HCT116 (cell line): ENCODE measurements around the gene TAGLN3. TPM values are rescaled to one million over a fixed set of nuclear protein-coding genes. Genes with fewer than 3 reads are reported as not detected.

Experiments
- ATF3 ChIP-seq: IDR thresholded peaks from 2 replicates; pipeline ENCODE4 v1.6.1; 2012
- CBX3 ChIP-seq: IDR thresholded peaks from 2 replicates; pipeline ENCODE4 v1.6.1; 2012; ENCODE audit warnings: low read depth
- EGR1 ChIP-seq: IDR thresholded peaks from 2 replicates; pipeline ENCODE4 v1.6.1; 2012; ENCODE audit warnings: low read depth
- FOSL1 ChIP-seq: IDR thresholded peaks from 2 replicates; pipeline ENCODE4 v1.6.1; 2012; ENCODE audit warnings: low read depth
- JUND ChIP-seq: IDR thresholded peaks from 2 replicates; pipeline ENCODE4 v1.6.1; 2012
- POLR2A ChIP-seq: IDR thresholded peaks from 2 replicates; pipeline ENCODE4 v1.7.0; 2011; ENCODE audit warnings: borderline replicate concordance; ENCODE audit not compliant: insufficient read depth, insufficient read length; ENCODE audit errors: extremely low read depth
- REST ChIP-seq: IDR thresholded peaks from 2 replicates; pipeline ENCODE4 v1.6.1; 2012; ENCODE audit warnings: low read depth
- SIN3A ChIP-seq: IDR thresholded peaks from 2 replicates; pipeline ENCODE4 v1.6.1; 2012; ENCODE audit warnings: low read depth
- SP1 ChIP-seq: IDR thresholded peaks from 2 replicates; pipeline ENCODE4 v1.6.1; 2012; ENCODE audit warnings: low read depth
- TCF7L2 ChIP-seq: IDR thresholded peaks from 2 replicates; pipeline ENCODE4 v1.7.0; 2011; ENCODE audit warnings: borderline replicate concordance, inconsistent platforms; ENCODE audit not compliant: insufficient read depth, insufficient read length; ENCODE audit errors: extremely low read depth
- ZNF274 ChIP-seq: fragments of 200-500 bp; sonication (Bioruptor generic); IDR thresholded peaks from 2 replicates; pipeline ENCODE4 v1.6.1; 2014; ENCODE audit warnings: mild to moderate bottlenecking, low read depth, low read length, inconsistent platforms
- total RNA-seq: library from RNA; stranded (reverse); gene quantifications from one replicate; pipeline ENCODE4 v1.2.1, GENCODE V29; 2021; ENCODE audit not compliant: unreplicated experiment
- TF ChIP-seq, protein P1 (sequence below): IDR thresholded peaks from 2 replicates; pipeline ENCODE4 v1.6.1; 2012
- TF ChIP-seq, protein P2 (sequence below): IDR thresholded peaks from 2 replicates; pipeline ENCODE4 v1.6.1; 2011; ENCODE audit warnings: mild to moderate bottlenecking, low read length, moderate library complexity; ENCODE audit not compliant: insufficient replicate concordance; ENCODE audit errors: extremely low read depth

Gene TAGLN3
- total RNA-seq, 1 experiment from 2014 or later, result 0.64 TPM

DNA sequence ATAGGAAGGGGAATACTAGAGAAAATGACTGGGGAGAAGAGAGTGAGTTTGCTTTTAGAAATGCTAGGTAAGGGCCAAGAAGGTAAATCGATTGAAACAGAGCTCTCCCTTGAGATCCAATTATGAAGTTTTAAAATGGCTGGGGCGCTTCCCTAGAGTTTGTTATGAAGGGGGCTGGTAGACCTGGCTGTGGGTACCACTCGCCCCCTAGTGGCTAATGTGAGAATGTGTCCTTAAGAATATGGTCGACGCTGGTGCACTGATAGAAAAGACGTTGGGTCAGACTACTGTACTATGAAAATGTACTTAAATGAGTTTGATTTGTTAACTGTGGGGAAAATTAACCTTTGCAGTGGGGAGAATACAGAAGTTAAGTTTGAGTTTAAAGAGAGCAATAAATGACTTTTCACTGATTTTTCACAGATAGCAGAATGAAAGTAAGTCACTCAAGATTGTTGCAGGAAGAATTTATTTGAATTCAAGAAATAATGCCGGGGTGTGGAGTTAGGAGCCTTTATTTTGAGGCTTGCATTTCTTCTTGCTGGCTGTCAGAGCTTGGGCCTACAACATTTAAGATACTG is 45.0 kb downstream of the TAGLN3 start (continued):
- TF ChIP-seq REST (no peak), FOSL1 (no peak), SP1 (0 out of 2 replicates have a peak, but pooled peaks have one; percentile 29), EGR1 (no peak), TCF7L2 (no peak), ZNF274 (no peak), CBX3 (peak; percentile 82), SIN3A (0 out of 2 replicates have a peak, but pooled peaks have one; percentile 18), POLR2A (no peak), ATF3 (no peak), JUND (no peak)
- TF ChIP-seq, protein P1, sequence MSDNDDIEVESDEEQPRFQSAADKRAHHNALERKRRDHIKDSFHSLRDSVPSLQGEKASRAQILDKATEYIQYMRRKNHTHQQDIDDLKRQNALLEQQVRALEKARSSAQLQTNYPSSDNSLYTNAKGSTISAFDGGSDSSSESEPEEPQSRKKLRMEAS, result peak; percentile 39
- TF ChIP-seq, protein P2, sequence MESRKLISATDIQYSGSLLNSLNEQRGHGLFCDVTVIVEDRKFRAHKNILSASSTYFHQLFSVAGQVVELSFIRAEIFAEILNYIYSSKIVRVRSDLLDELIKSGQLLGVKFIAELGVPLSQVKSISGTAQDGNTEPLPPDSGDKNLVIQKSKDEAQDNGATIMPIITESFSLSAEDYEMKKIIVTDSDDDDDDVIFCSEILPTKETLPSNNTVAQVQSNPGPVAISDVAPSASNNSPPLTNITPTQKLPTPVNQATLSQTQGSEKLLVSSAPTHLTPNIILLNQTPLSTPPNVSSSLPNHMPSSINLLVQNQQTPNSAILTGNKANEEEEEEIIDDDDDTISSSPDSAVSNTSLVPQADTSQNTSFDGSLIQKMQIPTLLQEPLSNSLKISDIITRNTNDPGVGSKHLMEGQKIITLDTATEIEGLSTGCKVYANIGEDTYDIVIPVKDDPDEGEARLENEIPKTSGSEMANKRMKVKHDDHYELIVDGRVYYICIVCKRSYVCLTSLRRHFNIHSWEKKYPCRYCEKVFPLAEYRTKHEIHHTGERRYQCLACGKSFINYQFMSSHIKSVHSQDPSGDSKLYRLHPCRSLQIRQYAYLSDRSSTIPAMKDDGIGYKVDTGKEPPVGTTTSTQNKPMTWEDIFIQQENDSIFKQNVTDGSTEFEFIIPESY, result no peak
